ENCODE data around the gene WDR44.

The WDR44 gene

GRCh38 chrX:118356154-118356701 lies 10.3 kb downstream of the WDR44 start:
- DNase-seq (ENCODE audit: extremely low spot score), result no peak
- CTCF ChIA-PET, result no interaction called here
- POLR2A ChIA-PET, result no interaction called here
- TF ChIP-seq CTCF (IDR thresholded peaks at IDR 0.05; ENCODE audit: control extremely low read depth, extremely low read depth, low read depth, missing control alignments), result no peak

- ChIA-PET CTCF (interaction anchor here (1.0 kb wide), 1 partner anchor 11 kb away, joined by 3 read pairs; no protein-coding TSS in a partner anchor), POLR2A (no interaction called here)
- no peak for TF ChIP-seq CTCF (IDR thresholded peaks at IDR 0.05; ENCODE audit: control extremely low read depth, extremely low read depth, low read depth, missing control alignments)
- no peak for DNase-seq (ENCODE audit: extremely low spot score)
Observed at GRCh38 chrX:118360429-118361125, 14.7 kb downstream of the WDR44 start.

GRCh38 chrX:118364261-118364660 lies 18.4 kb downstream of the WDR44 start:
- CTCF ChIA-PET, result no interaction called here
- POLR2A ChIA-PET, result no interaction called here
- TF ChIP-seq CTCF (IDR thresholded peaks at IDR 0.05; ENCODE audit: control extremely low read depth, extremely low read depth, low read depth, missing control alignments), result no peak
- no peak for DNase-seq (ENCODE audit: extremely low spot score)

GRCh38 chrX:118367338-118367737 lies 21.4 kb downstream of the WDR44 start:
- ChIA-PET CTCF (no interaction called here), POLR2A (no interaction called here)
- DNase-seq (ENCODE audit: extremely low spot score), result no peak
- no peak for TF ChIP-seq CTCF (IDR thresholded peaks at IDR 0.05; ENCODE audit: control extremely low read depth, extremely low read depth, low read depth, missing control alignments)

GRCh38 chrX:118368398-118368797 lies 22.5 kb downstream of the WDR44 start:
- ChIA-PET CTCF (no interaction called here), POLR2A (no interaction called here)
- no peak for DNase-seq (ENCODE audit: extremely low spot score)
- no peak for TF ChIP-seq CTCF (IDR thresholded peaks at IDR 0.05; ENCODE audit: control extremely low read depth, extremely low read depth, low read depth, missing control alignments)

GRCh38 chrX:118370921-118371624 lies 25.2 kb downstream of the WDR44 start:
- ChIA-PET POLR2A (interaction anchor here (0.7 kb wide), 1 partner anchor 187 kb away, joined by 4 read pairs; no protein-coding TSS in a partner anchor), CTCF (no interaction called here)
- TF ChIP-seq CTCF (IDR thresholded peaks at IDR 0.05; ENCODE audit: control extremely low read depth, extremely low read depth, low read depth, missing control alignments), result no peak
- no peak for DNase-seq (ENCODE audit: extremely low spot score)

Measured in GM10248 (cell line).